GM23248 (cell line): ENCODE results near the gene DST. TPM values are rescaled to one million over a fixed set of nuclear protein-coding genes. Genes with fewer than 3 reads are reported as not detected.
"Not testable (repeated sequence)": the region's sequence is repeated elsewhere in the genome, so short reads cannot be mapped to it uniquely, and the experiment has no call there.

Source experiments
- DNase-seq: peaks from one replicate; pipeline ENCODE4 v3.0.0-alpha.2; 2015
- H2AFZ ChIP-seq: fragments of 200-600 bp; sonication (generic); 2 replicates; pipeline ENCODE4 v1.6.1; 2016; ENCODE audit warnings: antibody characterized with exemption
- H3F3A ChIP-seq: fragments of 200-600 bp; sonication (generic); 2 replicates; pipeline ENCODE4 v1.6.1; 2016; ENCODE audit warnings: mild to moderate bottlenecking, antibody characterized with exemption, mixed run types; ENCODE audit not compliant: insufficient read depth
- H3K27ac ChIP-seq: fragments of 200-600 bp; sonication (generic); 2 replicates; pipeline ENCODE4 v1.5.1; 2016; ENCODE audit warnings: mild to moderate bottlenecking
- H3K27me3 ChIP-seq: fragments of 200-600 bp; sonication (generic); replicated peaks from 2 replicates; pipeline ENCODE4 v1.6.1; 2016; ENCODE audit warnings: mild to moderate bottlenecking; ENCODE audit not compliant: insufficient read depth
- H3K36me3 ChIP-seq: fragments of 200-600 bp; sonication (generic); 2 replicates; pipeline ENCODE4 v1.6.1; 2016; ENCODE audit warnings: low read depth, mild to moderate bottlenecking
- H3K4me1 ChIP-seq: fragments of 200-600 bp; sonication (generic); 2 replicates; pipeline ENCODE4 v1.6.1; 2016; ENCODE audit warnings: mild to moderate bottlenecking; ENCODE audit not compliant: insufficient read depth
- H3K4me2 ChIP-seq: fragments of 200-600 bp; sonication (generic); one replicate; pipeline ENCODE4 v1.6.1; 2016; ENCODE audit warnings: mild to moderate bottlenecking; ENCODE audit not compliant: unreplicated experiment
- H3K4me3 ChIP-seq: fragments of 200-600 bp; sonication (generic); 2 replicates; pipeline ENCODE4 v1.5.1; 2016; ENCODE audit warnings: mild to moderate bottlenecking
- H3K79me2 ChIP-seq: fragments of 200-600 bp; sonication (generic); 2 replicates; pipeline ENCODE4 v1.6.1; 2016; ENCODE audit warnings: mild to moderate bottlenecking; ENCODE audit not compliant: insufficient read depth
- H3K9ac ChIP-seq: fragments of 200-600 bp; sonication (generic); 2 replicates; pipeline ENCODE4 v1.6.1; 2016; ENCODE audit warnings: mild to moderate bottlenecking
- H3K9me2 ChIP-seq: fragments of 200-600 bp; sonication (generic); 2 replicates; pipeline ENCODE4 v1.6.1; 2016; ENCODE audit warnings: mixed run types, mild to moderate bottlenecking, moderate library complexity; ENCODE audit not compliant: insufficient read depth
- H3K9me3 ChIP-seq: fragments of 200-600 bp; sonication (generic); one replicate; pipeline ENCODE4 v1.6.1; 2017; ENCODE audit warnings: low read depth
- H4K20me1 ChIP-seq: fragments of 200-600 bp; sonication (generic); 2 replicates; pipeline ENCODE4 v1.6.0; 2016; ENCODE audit not compliant: insufficient read depth
- EZH2 ChIP-seq: fragments of 200-600 bp; sonication (generic); IDR thresholded peaks from 2 replicates; pipeline ENCODE4 v1.6.1; 2018; ENCODE audit warnings: antibody characterized with exemption, mild to moderate bottlenecking; ENCODE audit not compliant: insufficient read depth, poor library complexity, severe bottlenecking
- EZH2phosphoT487 ChIP-seq: fragments of 200-600 bp; sonication (generic); IDR thresholded peaks from 2 replicates; pipeline ENCODE4 v1.6.1; 2018; ENCODE audit warnings: antibody characterized with exemption, moderate library complexity, mild to moderate bottlenecking, low read depth; ENCODE audit not compliant: insufficient read depth
- WGBS, 2 experiments: methylation state at CpG; one replicate each; pipeline ENCODE4 v1.1.6; 2015 to 2017; ENCODE audit warnings: low lambda C conversion rate in 2 of 2, low coverage in 1 of 2; ENCODE audit errors: missing lambda C conversion rate in 2 of 2; 5-methylcytosine and 5-hydroxymethylcytosine counted together
- in situ Hi-C: fragments of 300-500 bp; cut with MboI; formaldehyde crosslinking; loops from 2 replicates; pipeline ENCODE4 v1.15.0; 2020
- polyA plus RNA-seq: library from polyadenylated mRNA; unstranded; fragments of >200 nt; fragmentation: Nextera tagmentation; extraction: Ambion mirVana; gene quantifications from 2 replicates; pipeline ENCODE4 v1.2.1, GENCODE V29; 2016
- total RNA-seq: library from RNA; depleted of rRNA; stranded (reverse); fragments of >200 nt; shearing (Covaris generic); gene quantifications from 2 replicates; pipeline ENCODE4 v1.2.3, GENCODE V29; 2014

DST gene
- total and polyA plus RNA-seq, 2 experiments from 2014 or later: 181 to 322 TPM

DNA sequence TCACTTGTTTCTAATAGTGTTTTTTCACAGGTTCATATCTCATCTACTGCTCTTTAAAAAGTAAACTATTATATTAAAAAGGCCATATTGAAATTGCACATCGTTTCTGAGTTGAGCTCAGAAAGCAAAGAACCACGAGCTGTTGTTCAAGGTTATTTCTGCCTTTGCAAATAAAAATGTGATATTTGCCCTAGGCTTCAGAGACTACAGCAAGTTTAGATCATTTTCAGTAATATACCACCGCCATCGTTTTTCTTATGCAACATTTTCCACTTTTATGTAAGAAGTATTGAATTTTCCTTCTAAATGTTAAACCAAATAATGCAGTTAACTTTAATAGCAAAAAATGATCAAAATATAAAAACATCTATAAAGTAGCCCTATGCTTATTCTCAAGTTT is 71.1 kb downstream of the DST start:
- Histone ChIP-seq H3K4me1 (no peaks in the 10 kb centered on the region), H3K27ac (no peak overlapping the region), H3K4me3 (no peak overlapping the region), H3K4me2 (no peak overlapping the region), H3K9me2 (no peaks in the 10 kb centered on the region), H3F3A (peaks cover 73% of the 10 kb centered on the region), H3K36me3 (peaks cover 64% of the 10 kb centered on the region), H2AFZ (no peak overlapping the region), H3K9ac (no peak overlapping the region), H4K20me1 (no peaks in the 10 kb centered on the region), H3K79me2 (peaks cover 76% of the 10 kb centered on the region), H3K27me3 (no peaks in the 10 kb centered on the region), H3K9me3 (no peaks in the 10 kb centered on the region)
- 79 to 84% methylated on average over 4 of the region's 4 CpGs for WGBS, 2 experiments
- no peak for TF ChIP-seq EZH2phosphoT487
- TF ChIP-seq EZH2: no peak
- in situ Hi-C loops: loop anchor here (25.0 kb wide), 1 partner anchor 584 kb away; no protein-coding TSS in a partner anchor
- no peak for DNase-seq

DNA sequence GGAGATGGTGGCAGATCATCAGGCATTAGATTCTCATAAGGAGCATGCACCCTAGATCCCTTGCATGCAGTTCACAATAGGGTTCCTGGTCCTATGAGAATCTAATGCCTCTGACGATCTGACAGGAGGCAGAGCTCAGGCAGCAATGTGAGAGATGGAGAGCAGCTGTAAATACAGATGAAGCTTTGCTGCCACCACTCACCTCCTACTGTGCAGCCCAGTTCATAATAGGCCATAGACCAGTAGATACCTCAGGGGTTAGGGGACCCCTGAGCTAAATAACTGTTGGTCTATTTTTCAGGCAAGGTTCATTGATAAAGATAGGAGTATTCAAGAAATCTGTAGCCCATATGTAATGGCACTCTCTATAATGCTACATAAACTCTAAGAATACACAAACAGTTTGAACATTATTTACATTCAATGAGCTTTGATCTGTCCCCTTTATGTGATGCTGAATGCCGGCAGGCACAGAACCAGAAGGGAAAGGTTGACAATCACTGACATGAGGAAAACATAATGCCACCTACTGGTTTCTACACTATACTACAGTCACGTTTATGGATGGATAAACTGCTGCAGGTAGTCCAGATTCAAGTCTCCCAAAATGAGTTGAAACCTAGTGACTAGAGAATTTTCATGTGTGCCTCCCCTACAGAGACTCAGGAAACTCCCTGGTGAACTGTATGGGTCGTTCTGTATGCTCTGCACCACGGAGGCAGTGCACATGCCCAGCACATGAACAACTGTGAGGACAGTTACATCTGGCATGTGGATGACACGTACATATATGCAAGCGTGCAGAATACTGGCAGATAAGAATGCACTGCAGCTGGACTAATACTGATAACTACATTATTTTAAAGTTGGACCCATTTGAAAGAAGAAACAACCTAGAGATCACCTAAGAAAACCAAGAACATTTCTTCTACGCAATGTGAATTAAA is 72.0 kb downstream of the DST start:
- H3K27ac ChIP-seq: no peak overlapping the region
- H3K9ac ChIP-seq: no peak overlapping the region
- no peaks in the 10 kb centered on the region for H4K20me1 ChIP-seq
- H3K4me2 ChIP-seq: no peak overlapping the region
- in situ Hi-C loops: loop anchor here (25.0 kb wide), 1 partner anchor 583 kb away; no protein-coding TSS in a partner anchor
- peak; percentile 55 for DNase-seq
- H3K79me2 ChIP-seq: peaks cover 71% of the 10 kb centered on the region
- no peak overlapping the region for H3K4me3 ChIP-seq
- no peaks in the 10 kb centered on the region for H3K4me1 ChIP-seq
- TF ChIP-seq EZH2phosphoT487: no peak
- no peak for TF ChIP-seq EZH2
- peaks cover 69% of the 10 kb centered on the region for H3K36me3 ChIP-seq
- H3K9me2 ChIP-seq: no peaks in the 10 kb centered on the region
- H3F3A ChIP-seq: peaks cover 66% of the 10 kb centered on the region
- WGBS, 2 experiments: 52 to 57% methylated on average over 8 of the region's 8 CpGs
- no peaks in the 10 kb centered on the region for H3K27me3 ChIP-seq
- no peaks in the 10 kb centered on the region for H3K9me3 ChIP-seq
- H2AFZ ChIP-seq: no peak overlapping the region

DNA sequence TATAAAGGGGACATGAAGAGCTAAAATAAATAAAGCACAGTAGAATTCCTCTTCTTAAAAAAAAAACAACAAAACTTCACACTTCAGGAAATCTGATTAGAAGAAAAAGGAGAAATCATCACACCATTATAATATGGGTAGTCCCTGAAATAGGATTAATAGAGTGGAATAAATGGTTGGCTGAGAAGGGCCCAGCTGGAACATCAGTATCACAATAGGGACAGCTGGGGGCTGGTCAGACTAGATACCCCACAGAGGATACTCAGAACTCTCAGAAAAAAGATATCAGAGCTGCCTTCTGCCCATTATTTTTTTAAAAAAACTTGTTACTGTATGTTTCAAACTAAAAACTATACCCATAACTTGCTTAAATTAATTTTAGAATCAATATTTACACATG is 75.2 kb downstream of the DST start:
- H3K36me3 ChIP-seq: peaks cover 69% of the 10 kb centered on the region
- in situ Hi-C loops: loop anchor here (10.0 to 25.0 kb wide), 2 partner anchors 213 to 580 kb away; no protein-coding TSS in a partner anchor
- no peak for DNase-seq
- H2AFZ ChIP-seq: no peak overlapping the region
- H3K4me3 ChIP-seq: no peak overlapping the region
- H3K27ac ChIP-seq: no peak overlapping the region
- no peaks in the 10 kb centered on the region for H4K20me1 ChIP-seq
- H3K4me2 ChIP-seq: no peak overlapping the region
- no peaks in the 10 kb centered on the region for H3K9me2 ChIP-seq
- H3K27me3 ChIP-seq: no peaks in the 10 kb centered on the region
- TF ChIP-seq EZH2phosphoT487 (no peak), EZH2 (no peak)
- no peak overlapping the region for H3K9ac ChIP-seq
- peaks cover 42% of the 10 kb centered on the region for H3K79me2 ChIP-seq
- H3K4me1 ChIP-seq: no peaks in the 10 kb centered on the region
- no peaks in the 10 kb centered on the region for H3K9me3 ChIP-seq
- H3F3A ChIP-seq: peaks cover 43% of the 10 kb centered on the region

DNA sequence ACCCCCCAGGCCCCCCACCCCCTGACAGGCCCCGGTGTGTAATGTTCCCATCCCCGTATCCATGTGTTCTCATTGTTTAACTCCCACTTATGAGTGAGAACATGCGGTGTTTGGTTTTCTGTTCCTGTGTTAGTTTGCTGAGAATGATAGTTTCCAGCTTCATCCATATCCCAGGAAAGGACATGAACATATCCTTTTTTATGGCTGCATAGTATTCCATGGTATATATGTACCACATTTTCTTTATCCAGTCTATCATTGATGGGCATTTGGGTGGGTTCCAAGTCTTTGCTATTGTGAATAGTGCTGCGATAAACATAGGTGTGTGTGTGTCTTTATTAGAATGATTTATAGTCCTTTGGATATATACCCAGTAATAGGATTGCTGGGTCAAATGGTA is 80.0 kb downstream of the DST start:
- H3K9me2 ChIP-seq, H3K4me2 ChIP-seq, H2AFZ ChIP-seq, H4K20me1 ChIP-seq, H3K27me3 ChIP-seq, H3K4me3 ChIP-seq, H3K4me1 ChIP-seq, H3K9me3 ChIP-seq, H3K27ac ChIP-seq, DNase-seq, H3K9ac ChIP-seq: not testable (repeated sequence)
- Histone ChIP-seq H3K36me3 (peaks cover 75% of the 10 kb centered on the region), H3K79me2 (peaks cover 43% of the 10 kb centered on the region), H3F3A (peaks cover 23% of the 10 kb centered on the region; the same call in 1 of the 2 replicates)
- 98 to 99% methylated on average over 4 of the region's 4 CpGs for WGBS, 2 experiments
- in situ Hi-C loops: loop anchor here (10.0 to 25.0 kb wide), 2 partner anchors 208 to 575 kb away; no protein-coding TSS in a partner anchor
